ENCODE data around the gene PHACTR3.
"Not testable (repeated sequence)": the region's sequence is repeated elsewhere in the genome, so short reads cannot be mapped to it uniquely, and the experiment has no call there.

The PHACTR3 gene

DNA sequence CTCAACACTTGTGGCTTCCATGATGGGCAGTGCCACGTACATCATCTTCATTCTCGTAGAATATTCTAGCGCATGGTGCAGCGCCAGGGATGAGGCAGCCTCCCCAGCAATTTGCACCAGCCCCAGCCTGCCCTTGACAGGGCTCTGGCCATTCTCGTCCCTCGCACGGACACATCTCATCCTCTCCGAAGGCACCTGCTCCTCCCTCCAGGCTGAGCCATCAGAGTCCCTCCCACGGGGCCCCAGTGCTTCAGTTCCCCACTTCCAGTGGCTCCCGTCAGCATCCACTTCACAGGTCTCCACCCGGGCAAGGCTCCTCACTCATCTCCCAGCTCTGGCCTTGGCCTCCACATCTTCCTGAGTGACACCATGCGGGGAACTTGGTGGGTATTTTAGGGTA is 13.3 kb upstream of the PHACTR3 start:
- no peak for DNase-seq

DNA sequence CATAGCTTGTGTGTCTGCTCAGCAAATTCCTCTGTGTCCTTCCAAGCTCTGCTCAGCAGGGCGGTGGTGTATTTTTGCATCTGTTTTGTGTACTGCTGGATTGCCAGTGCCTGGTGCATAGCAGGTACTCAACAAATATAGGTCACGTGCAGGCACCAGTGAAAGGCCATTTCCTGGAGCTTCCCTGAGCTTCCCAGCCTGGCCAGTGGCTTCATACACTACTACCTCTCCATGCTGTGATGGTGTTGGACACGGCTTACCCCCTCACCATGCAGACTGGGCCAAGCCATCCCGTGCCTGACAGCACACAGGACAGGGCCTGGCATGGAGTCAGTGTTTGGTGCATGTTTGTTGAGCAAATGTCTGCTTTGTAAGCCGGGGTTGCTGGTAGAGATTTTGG is 7.7 kb upstream of the PHACTR3 start:
- DNase-seq, result no peak

GRCh38 chr20:59597240-59597639 is 7.1 kb upstream of the PHACTR3 start:
- no peak for DNase-seq

DNA sequence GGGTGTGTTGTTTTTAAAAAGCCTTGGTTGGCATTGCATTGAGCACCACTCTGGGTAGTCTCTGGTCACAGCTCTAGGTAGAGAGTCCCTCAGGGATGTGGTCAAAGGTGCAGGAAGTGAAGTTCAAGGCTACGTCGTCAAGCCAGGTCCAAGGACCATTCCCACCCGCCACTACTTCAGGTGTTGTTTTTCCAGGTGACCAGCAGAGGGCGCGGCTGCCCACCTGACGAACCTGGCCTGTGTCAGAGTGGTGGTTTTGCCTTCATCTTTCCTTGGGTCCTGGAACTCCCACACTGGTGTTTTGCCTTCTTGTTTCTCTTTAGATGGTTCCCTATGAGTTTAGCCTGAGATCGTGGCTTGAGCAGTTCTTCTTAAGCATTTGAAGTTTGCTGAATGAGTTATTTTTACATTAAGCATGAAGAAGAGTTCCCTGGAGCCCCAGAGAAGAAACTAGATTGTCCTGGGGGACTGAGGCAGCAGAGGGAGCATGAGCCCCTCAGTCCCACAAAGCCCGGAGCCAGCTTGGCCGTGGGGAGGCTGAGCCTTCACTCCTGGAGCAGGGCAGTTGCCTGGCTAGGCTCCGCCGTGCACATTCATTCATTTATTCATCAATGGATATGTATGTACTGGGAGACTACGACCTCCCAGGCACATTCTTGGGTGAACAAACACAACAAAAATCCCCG is 5.6 kb upstream of the PHACTR3 start:
- no peak for DNase-seq

DNA sequence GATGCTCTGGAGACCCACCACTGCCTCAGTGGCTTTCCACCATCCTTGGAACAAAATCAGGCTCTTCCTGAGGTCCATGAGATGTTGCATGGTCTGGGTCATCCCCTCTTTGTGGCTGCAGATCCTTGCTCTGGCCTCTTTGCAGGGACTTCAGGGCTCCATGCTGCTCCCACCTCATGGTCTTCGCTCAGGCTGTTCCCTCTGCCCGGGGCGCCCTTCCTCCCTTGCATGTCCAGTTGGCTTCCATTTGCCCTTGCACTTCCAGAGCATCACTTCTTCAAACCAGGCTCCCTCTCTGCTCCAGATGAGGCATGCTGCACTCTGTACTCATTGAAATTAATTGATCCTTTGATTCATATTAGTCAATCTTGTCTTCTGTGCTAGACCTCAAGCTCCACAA is 4.4 kb upstream of the PHACTR3 start:
- no peak for DNase-seq

DNA sequence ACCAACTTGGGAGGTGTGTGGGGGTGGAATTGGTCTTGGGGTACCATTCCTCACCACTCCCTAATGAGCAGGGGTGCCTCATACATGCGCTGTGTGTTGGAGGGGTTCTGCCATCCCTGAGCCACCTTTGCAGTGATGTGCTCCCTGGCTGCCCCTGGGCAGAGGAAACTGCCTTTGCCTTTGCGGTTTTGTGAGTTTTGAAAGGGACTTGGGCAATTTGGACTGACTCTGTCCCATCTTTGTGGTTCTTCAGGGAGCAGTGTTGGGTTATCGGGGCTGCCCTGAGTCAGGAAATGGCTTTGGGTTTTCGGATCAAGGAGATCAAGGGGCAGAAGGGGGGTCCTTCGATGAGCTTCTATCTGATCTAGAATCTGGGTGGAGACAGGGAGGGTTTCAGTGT is 3.9 kb upstream of the PHACTR3 start:
- DNase-seq, result no peak

GRCh38 chr20:59602546-59603080 is 1.7 kb upstream of the PHACTR3 start:
- no peak for DNase-seq

- DNase-seq, result no peak
These were observed 1.2 kb upstream of the PHACTR3 start for GRCh38 chr20:59603176-59603575.

DNA sequence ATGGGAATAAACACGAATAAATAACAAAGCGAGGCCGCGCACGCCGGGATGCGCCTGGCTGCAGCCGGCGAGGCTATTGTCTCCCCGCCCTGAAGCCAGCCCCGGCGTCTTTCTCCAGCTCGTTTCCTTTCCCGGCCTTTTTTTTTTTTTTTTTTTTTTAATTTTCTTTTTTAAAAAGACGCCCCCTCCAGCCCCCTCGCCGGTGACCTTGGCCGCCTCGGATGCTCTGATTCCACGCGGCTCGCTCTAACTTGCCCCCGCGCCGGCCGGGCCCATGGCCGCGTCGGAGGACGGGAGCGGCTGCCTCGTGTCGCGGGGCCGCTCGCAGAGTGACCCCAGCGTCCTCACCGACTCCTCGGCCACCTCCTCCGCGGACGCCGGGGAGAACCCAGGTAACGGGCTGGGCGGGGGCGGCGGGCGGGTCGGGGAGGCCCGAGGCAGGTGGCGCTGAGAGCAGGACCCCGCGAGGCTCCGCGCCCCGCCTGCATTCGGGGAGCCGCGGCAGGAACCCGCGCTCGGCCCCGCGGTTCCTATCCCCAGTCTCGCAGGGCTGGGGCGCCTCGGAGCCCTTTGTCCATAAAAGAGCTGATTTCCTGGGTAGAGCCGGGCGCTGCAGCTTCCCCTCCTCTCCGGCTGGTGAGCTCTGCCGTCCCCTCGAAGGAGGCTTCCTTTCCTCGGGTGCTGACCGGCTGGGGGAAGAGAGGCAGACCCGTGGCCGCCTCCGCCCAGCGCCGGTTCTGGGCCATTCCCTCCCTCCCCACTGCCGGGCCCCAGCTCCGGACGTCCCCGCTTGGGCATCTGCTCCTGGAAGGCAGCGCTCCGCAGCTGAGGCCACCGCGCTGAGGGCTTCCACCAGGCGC is 631 bp downstream of the PHACTR3 start:
- no peak for DNase-seq

DNA sequence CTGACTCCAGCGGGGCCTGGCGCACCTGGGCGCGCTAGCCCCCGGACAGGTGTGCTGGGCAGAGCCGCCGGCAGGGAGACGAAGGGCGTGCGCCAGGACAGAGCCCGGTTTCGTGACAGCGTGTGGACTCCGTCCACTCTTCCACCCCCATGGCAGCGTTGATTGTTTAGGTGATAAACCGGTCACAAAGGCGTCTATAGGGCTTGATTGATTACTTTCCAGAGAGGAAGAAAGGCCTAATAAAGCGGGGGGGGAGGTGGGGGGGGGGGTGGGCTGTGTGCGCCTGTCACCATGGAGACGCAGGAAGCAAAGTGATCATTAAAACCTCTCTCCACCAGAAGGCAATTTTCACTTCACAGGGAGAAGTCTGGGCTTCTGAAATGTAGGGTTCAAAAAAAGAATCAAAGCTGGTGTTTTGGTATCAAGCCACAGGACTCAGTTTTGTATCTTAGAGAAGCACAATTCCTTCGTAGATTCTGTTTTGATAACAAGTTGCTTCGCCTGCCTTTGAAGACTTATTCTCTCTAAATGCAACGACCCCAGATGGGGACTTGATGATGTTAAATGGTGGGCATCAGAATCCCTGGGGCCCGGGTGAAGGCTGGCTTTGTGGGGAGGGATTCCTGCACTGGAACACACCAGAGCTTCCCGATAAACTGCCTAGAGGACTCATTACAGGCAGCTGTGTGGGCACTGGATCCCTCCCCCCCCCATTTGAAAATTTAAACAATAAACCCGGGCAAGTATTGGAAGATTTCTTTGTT is 1.4 kb downstream of the PHACTR3 start:
- no peak for DNase-seq

DNA sequence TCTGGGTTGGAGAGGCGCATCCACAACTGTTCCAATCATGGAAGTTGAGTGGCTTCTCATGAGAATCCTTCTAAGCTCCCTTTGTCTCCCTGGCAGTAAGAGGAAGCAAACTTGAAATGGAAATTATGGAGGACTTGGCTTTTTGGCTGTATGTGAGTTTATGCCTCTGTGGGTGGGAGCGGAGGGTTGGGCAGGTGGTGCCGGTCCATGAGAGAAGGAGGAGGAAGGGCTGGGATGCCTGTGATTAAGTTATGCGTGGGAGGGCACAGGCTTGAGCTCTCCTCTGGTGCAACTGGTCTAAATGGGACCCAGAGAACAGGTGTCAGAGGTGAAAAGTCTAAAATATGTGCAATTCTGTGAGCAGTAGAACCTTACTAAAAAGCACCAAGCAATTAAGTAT is 2.2 kb downstream of the PHACTR3 start:
- no peak for DNase-seq

- DNase-seq, result no peak
These were observed 4.1 kb downstream of the PHACTR3 start for GRCh38 chr20:59608396-59608795.

- DNase-seq, result no peak
These were observed 4.5 kb downstream of the PHACTR3 start for GRCh38 chr20:59608871-59609270.

DNA sequence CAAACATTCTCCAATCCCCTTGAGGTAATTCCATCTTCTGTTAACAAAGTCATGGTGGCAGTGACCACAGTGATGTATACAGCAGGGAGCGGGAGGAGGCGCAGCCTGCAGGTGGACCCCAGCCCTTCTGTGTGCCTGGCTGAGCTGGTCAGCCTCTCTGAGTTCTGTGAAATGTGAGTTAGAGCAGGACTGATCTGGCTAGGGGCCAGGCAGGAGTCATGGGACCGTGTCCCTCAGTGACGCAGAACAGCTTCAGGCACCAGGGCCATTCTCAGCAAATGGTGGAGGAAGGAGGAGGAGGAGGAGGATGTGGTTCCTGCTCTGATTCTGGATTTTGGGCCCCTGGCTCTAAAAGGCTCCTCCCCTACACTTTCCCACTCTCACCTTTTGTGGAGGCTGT is 6.9 kb downstream of the PHACTR3 start:
- DNase-seq, result no peak

- DNase-seq, result no peak
These were observed 9.5 kb downstream of the PHACTR3 start for GRCh38 chr20:59613861-59614260.

GRCh38 chr20:59614714-59615113 is 10.4 kb downstream of the PHACTR3 start:
- no peak for DNase-seq

DNA sequence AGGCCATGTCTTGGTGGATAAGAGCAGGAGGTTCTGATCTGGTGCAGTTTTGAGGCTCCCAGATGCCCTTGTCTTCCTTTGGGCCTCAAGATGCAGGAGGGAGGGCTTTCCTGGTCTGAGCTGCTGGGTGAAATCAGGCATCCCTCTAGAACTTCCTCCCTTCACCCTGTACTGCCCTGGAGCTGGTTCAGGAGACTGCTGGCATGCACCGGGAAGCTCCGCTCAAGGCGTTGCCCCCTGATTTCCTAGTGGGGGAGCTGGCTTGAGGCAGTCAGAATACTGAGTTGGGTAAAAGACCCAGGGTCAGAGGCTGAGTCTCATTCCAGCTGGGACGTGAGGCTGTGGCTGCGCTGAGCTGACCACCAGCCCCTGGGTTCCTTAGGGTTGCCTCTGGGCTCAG is 12.0 kb downstream of the PHACTR3 start:
- DNase-seq, result no peak

DNA sequence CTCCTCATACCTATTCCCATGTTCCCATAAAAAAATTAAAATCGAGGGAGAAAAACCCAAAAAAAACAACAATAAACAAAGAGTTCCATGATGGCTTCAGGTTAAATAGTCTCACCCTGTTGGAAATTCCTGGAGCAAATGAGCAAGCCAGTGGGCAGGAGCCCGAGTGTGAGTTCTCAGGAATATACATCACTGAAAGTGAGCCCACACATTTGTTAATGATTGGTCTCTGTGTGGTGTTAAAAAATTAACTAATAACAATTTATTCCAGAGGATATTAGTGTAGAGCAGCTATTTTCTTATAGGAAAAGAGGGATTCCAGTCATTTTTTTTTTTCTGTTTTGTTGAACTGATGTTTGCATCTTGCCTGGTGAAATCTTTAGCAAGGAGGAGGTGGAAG is 12.9 kb downstream of the PHACTR3 start:
- DNase-seq, result no peak

DNA sequence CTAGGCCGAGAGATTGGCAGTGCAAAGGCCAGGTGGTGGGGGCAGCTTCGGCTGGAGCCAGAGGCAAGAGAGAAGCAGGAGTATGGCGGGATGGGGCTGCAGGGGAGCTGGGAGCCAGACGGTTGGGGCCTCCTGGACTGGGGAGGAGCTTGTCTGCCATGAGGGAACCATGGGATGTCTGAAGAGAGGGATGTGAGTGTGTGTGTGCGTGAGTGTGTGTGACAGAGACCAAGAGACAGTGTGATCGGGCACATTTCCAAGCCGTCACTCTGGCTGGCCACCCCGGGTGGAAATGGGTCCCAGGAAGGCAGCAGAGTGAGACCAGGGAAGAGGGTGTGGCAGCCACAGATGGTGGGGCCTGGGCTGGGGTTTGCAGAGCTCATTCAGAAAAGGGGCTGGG is 13.8 kb downstream of the PHACTR3 start:
- DNase-seq, result no peak

- not testable (repeated sequence) for DNase-seq
These were observed 14.2 kb downstream of the PHACTR3 start for GRCh38 chr20:59618585-59618984.

DNA sequence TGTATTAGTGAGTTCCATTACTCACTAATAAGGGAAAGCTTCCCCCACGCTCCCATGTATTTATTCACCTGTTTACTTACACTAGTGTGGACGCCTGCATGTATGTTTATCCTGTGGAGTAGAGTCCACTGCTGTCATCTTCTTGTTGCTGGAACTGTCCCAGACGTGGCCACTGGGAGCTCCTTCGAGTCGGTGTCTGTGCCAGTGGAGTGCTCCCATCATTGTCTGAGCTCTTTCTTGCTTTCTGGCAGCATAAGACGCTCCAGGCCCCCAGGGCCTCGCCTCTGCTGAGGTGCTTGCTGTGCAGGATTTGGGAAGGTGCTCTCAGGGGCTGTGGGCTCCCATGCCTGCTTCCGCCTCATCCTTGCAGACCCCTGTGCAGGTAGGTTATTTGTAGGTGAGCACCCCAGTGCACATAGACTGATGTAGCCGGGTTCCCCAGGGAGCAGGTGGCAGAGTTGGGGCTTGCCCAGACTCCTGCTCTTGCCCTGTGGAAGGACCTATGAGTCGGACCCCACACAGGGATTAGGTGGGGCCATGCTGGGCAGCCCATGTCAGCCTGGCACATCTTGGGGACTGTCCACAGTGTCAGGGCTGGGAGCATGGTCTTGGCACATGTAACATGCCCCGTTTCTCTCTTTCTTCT is 16.6 kb downstream of the PHACTR3 start:
- no peak for DNase-seq

DNA sequence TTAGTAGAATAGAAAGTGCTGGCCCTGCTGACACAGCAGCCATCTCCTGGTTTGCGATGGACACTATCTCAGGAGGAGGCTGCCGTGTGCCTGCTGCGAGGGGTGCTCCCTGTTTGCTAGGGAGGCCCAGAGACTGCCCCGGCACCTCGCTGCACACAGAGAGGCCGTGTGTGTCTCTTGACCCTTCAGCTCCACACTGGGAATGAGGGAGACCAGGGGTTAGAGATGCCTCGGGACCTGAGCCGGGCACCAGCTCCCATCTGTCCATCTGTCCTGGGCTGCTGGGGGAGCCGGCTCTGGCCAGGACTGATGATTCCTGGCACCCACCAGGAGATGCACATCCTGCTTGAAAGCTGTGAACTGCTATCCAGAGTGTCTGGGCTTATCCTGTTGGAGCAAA is 18.2 kb downstream of the PHACTR3 start:
- no peak for DNase-seq

- no peak for DNase-seq
These were observed 18.8 kb downstream of the PHACTR3 start for GRCh38 chr20:59623133-59623532.
